Activated CD4-positive, alpha-beta T cell treated with anti-CD3 and anti-CD28 coated beads, Interleukin-2, amount 50 U/mL, for 16 hours (primary cell): ENCODE data around the gene NANOS2.

Experiments used
- DNase-seq: peaks from one replicate; pipeline ENCODE4 v3.0.0-alpha.2; 2020

NANOS2 gene

DNA sequence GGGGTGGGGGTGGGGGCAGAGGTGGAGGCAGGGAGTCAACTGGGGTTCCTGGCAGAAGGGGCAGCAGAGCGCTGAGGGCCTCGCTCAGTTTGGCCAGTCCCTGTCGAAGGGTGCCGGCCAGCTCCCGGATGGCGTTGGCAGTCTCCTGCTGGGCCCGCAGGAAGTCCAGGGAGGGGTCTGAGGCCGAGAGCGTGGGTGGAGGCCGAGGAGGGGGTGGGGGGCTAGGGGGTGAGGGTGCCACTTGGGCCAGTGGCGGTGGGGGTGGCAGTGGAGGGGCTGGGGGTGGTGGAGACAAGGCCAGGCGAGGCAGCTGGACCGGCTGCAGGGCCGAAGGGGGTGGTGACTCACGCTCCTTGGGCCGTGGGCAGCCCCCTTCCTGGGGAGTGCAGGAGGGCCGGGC is 23.7 kb downstream of the NANOS2 start:
- no peak for DNase-seq

DNA sequence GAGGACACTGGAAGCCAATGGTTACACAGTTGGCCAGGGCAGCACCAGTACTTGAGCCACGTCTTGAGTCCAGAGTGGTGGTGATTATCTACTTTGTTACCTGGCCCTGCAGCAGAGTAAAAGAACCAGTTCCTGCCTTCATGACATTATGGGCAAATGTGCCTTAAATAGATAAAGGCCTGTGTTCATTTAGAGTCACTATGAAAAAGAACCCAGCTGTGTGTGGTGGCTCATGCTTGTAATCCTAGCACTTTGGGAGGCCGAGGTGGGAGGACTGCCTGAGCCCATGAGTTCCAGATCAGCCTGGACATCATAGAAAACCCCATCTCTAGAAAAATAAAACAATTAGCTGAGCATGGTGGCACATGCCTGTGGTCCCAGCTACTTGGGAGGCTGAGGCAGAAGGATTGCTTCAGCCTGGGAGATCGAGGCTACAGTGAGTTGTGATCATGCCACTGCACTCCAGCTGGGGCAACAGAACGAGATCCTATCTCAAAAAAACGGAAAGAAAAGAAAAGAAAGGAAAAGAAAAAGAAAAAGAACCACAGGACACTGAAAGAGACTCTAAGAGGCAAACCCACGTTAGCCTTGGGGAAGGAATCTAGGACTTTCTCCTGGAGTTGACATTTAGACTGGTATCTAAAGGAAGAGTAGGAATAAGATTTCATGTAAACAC is 25.2 kb downstream of the NANOS2 start:
- no peak for DNase-seq

DNA sequence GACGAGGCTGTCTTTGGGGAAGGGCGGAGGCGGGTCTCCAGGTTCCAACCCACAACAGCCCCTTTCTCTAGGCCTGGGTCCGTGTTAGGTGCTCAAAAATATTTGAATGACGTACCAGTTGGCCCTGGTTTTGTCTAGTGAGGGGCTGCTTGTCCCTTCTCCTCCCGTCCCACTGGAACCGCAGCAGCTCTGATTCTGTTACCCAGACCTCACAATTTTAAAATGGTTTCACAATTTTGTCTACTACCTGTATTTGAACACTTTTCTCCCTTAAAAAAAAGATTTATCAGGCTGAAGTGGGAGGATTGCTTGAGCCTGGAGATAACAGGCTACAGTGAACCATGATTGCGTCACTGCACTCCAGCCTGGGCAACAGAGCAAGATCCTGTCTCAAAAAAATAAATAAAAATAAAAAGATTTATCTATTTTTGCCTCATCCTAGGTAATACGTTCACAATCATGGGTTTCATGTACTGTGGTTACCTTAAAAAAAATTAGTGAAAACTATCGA is 27.3 kb downstream of the NANOS2 start:
- no peak for DNase-seq

DNA sequence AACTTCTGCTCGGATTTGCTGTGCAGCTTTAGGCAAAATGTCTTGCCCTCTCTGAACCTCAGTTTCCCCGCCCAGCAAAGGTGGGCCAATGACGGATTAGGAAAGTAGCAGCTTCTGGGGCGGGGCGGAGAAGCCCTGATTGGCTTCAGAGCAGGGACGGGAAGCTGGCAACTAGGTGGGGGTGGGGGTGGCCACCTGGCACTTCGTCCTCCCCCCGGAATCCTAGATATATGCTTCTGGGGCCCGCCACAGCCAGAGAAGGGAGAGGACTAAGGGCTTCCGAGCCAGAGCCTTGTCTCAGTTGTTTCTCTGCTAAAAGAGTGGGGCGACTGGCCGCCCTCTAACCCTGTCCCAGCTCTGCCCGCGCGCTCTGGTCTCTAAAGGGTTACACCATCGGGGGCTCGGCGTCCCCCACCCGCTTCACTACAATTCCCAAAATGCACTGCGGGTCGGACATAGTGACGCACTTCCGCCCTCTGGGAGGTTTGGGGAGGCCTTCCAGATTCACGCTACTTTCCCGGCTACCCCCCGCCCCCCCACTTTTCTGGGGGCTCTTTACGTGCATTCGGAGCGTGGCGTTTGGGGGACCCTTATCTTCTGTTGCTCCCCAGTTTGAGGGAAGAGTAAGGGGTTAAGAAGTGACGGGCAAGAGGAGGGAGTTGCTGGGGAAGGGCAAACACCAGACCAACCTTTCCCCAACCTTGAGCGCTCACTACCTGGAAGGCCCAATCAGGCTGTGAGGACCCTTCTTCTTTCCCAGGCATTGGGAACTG is 28.0 kb downstream of the NANOS2 start:
- DNase-seq: peak; percentile 95

DNA sequence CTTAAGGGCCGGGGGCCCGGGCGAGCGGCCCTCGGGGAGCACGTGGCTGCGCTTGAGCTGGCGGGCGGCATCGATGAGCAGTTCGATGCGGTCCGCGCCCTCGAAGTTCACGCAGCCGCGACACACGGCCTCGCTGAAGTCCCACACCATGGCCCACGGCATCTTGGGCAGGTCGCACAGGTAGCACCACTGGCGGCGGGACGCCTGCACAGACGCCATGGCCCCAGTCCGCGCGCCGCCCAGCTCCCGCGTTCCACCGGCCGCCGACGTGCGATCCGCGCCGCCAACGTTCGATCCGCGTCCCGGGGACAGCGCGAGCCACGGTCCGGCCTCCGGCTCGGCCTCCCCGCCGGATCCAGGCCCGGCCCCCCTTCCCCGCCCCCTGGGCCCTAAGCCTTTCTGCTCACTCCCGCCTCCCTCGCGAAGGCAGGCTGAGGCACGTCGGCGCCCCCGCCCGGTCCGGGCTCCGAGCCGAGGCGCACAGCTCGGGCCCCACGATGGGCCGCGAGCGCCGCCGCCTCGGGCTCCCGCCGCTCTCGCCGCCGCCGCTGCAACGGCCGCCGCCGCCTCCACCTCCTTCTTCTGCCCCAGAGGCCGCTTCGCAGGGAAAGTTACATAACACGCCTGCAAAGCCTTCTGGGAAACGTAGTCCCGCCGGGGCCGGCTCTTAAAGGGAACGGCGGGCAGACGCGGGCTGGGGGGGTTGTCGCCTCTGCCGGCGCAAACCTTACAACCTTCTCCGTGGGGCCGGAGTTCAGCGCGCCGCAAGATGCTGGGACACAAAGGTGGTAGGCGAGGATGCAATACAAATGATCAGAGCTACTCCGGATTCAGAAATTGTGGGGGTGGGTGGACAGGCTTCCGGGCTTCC is 28.8 kb downstream of the NANOS2 start, which contains the start of gene IRF2BP1:
IRF2BP1 (minus strand) TSS at position 586 of the 871 bp plus-strand sequence; CDS start at position 219, 367 bp downstream.
- peak; percentile 92 for DNase-seq

DNA sequence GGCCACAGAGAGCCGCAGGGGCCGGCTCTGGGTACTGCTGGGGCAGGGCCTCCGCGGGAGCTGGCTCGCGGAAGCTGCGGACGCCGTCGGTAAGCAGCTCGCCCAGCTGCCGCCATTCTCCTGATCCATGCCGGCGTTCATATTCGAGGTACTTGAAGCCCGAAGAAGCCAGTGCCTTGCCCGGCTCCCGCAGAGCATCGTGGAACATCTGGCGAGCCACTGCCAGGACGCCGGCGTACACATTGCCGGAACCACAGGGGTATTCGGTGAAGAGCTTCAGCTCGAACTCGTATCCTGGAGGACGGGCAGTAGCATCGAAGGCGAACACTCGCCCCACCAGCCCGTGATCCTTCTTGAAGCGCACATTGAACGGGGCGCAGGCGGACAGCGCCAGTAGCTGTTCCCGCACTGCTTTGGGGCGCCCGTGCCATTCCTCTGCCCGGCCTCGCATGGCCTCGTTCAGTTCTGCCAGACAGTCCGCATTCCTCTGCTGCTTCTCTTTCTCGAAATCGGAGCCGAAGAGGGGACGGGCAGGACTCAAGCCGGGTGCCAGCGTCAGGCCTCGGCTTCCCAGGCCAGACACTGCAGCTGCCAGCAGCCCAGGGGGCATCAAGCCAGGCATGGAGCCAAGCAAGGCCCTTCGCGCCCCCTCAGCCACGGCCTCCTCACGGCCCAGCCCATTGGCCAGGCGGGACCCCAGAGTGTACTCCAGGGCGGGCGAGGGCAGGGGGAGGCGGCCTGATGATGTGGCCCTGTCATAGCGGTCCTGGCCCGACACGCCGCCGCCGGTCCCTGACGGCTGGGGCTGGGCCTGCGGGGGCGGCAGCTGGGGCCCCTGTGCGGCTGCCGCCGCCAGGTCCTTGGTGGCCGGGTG is 29.7 kb downstream of the NANOS2 start:
- no peak for DNase-seq

DNA sequence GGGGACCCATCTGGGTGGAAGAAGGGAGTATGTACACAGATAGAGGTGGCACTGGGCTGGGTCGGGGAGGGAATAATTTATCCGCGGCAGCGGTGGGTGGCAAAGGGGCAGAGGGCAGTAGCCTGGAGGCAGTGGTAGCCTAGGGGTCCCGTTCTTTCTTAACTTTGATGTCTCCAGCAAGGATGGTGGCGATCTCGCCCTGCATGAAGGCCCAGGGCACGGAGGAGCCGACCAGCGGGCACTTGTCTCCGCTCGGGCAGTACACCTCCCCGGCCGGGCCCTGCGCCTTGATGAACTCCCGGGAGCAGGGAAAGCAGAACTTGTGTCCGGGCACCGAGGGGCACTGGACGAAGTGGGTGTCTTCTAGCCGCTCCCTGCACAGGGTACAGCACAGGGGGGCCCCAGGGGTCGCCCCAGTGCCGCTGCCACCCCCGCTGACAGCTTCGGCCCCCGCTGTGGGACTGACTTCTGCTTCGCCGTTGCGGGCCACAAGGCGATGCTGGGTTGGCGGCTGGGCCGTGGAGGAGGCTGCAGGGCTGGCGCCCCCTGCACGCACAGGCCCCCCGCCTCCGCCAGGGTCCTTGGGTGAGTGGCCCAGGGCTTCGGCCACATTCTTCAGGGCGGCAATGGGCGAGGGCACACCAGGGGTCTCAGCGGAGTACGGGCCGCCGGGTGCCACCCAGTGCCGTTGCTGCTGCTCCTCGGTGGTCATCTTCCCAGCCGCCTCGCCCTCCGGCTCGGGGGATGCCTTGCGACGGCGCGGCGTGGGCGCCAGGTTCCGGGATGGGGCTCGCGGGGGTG is 30.5 kb downstream of the NANOS2 start:
- no peak for DNase-seq

DNA sequence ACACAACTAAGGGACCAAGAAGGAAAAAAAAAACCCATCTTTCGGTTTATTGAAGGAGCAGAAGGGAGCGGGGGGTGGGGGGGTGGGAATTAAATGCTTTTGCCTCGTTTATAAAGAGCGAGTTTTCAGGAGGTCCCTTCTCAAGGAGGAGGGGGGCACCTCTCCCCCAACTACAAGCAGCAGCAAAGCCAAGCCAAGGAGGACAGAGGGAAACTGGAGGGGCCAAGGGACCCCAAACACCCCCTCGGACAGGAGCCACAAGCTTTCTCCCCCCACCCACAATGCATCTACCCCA is 31.0 kb downstream of the NANOS2 start:
- DNase-seq: no peak

DNA sequence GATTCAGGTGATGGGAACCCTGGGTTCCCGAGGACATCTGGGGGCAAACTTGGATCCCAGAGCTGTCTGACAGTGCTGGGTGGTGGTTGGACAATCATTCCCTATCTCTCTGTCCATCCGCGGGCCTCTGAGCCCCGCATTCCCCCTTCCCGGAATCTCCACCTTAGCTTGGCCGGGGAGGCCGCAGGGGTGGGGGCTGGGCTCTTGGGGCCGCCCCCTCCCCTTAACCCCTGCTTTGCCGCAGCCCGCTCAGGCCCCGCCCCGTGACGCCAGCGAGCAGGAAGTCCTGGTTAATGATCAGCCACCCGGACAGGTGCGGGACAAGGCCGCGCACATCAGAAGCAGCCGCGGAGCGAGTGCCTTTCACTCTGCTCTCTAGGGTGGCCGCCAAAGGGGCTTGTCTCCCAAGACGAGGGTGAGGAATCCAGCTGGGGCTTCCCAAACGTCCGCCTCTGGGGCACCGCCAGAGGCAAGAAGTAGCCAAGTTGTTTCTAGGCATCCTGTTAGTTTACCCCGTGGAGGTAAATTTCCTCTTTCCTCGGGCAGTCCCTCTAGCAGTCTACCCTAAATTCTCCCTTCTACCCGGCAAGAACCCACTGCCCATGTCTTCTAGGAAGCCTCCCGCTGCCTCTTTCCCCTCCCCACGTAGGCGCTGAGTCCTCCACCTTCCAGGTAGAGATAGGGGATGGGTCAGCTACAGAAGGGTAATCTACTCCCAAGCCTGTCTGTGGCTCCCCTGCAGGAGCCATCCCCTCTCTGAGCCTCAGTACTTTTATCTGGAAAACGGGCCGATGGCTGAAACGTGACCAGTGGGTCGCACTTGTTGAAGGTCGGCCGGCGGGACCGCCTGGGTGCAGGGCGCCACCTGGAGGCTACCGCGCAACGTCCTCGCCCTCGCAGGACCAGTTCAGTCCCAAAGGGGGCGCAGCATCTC is 31.7 kb downstream of the NANOS2 start:
- DNase-seq: peak; percentile 89

DNA sequence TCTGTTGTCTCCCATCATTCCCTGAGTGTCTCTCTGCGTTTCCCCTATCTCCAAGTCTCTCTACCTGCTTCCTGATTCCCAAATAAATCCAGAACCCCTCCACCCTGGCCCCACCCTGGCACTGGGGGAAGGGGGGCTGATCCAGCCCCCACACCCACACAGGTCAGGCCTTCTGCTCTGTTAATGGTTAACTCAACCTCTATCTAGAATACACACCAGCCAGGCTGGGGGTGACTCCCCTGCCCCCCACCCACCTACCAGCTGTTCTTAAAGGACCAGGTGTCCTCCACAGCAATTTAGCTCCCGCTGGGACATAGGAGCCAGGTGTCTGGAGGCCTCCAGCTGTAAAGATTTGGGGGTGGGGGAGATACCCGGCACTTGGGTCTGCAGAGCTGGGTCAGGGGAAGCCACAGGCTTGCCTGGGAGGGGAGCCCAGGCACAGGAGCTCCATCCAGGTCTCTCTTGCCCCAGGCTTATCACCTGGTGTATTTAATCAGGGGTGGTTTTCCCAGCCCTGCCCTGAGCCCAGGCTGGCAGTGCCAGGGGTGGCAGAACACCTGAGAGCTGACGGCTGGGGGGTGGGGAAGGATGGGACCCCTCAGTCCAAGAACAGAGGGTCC is 32.6 kb downstream of the NANOS2 start:
- DNase-seq: no peak

DNA sequence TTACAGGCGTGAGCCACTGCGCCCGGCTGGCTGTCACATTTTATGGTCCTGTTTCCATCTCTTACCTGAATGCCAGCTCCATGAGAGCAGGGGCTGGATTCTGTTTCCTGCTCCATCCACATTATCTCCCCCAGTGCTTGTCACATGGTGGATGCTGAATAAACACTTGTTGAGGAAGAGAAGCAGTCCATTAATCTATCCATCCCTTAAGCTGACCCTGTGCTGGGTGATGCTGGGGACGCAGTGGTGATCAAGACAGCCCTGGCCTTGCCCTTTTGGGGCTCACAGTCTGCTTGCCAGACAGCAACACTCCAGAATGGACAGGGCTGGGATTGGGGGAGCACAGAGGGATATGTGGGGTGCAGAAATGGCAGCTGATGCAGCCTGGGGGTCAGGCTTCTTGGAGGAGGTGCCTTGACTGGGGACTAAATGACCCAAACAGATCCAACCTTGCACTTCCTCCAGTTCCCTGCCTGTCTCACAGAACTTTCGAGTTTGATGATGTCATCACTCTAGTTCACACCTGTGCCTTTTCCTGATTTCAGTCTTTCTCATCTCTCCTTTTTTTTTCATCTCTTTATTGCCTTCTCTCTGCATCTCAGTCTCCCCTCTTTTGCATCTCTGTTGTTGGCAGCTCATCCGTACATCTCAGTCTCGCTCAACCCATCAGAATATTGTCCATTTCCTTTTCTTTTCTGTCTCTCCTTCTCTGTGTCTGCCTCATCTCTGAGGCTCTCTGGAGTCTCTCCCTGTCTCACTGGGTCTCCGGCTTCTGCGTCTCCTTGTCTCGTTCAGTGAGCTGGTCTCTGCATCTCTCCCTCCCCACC is 33.3 kb downstream of the NANOS2 start:
- DNase-seq: peak; percentile 35

DNA sequence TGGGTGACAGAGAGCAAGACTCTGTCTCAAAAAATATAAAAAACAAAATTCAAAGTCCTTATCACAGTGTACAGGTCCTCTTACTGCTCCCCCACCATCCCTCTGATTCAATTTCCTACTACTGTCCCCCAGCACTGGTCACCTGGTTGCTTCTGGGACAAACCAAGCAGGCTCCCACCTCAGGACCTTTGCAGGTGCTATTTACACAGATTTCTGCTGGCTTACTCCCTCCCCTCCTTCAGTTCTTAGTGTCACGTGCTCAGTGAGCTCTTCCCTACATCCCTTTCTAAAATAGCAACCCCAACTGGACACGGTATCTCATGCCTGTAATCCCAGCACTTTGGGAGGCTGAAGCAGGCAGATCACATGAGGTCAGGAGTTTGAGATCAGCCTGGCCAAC is 34.6 kb downstream of the NANOS2 start:
- DNase-seq: no peak

DNA sequence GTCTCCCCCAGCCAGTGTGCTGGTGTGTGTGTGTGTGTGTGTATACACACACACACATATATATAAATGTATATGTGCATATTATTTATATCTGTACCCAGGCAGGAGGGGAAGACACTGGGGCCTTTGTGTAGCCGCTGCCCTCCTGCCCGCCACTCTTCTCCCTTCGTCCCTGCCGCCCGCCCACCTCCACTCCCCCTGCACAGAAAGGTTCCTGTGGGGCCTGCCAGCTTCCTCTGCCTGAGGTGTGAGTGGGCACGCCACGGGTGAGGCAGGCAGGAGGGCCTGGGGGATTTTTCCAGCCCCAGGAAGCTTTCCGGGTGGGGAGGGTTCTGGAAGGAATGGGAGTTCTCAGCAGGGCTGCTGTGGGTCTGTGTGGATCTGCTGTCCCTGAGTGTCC is 35.5 kb downstream of the NANOS2 start:
- no peak for DNase-seq

DNA sequence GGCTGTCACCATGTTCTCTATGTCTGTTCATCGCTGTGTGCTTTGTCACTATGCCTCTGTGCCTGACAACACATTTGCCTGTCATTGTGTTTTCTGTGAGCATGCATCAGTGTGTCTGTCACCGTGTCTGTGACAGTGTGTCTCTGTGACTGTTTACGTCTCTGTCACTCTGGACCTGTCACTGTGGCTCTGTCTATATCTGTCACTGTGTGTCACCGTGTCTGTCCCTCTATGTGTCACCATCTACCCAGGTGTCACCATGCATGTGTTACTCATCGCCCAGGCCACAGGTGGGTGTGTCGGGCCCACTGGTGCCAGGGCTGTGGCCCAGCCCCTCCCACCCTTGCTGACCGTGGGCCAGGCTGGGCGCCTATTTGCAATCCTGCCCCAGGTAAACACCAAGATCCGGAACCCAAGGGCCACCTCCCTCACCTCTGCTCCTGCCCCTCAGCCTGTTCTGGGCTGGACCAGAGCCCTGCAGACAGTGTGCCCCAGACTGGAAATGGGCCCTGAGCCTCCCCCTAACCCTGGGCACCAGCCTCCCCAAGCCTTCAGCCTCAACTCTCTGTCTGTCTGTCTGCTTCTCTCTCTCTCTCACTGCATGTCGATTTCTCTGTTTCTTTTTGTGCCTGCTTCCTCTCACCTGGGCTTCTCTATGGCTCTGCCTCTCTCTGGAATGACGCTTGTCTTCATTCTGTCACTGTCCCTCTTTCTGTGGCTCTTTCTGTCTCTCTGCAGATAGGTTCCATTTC is 36.4 kb downstream of the NANOS2 start:
- no peak for DNase-seq

DNA sequence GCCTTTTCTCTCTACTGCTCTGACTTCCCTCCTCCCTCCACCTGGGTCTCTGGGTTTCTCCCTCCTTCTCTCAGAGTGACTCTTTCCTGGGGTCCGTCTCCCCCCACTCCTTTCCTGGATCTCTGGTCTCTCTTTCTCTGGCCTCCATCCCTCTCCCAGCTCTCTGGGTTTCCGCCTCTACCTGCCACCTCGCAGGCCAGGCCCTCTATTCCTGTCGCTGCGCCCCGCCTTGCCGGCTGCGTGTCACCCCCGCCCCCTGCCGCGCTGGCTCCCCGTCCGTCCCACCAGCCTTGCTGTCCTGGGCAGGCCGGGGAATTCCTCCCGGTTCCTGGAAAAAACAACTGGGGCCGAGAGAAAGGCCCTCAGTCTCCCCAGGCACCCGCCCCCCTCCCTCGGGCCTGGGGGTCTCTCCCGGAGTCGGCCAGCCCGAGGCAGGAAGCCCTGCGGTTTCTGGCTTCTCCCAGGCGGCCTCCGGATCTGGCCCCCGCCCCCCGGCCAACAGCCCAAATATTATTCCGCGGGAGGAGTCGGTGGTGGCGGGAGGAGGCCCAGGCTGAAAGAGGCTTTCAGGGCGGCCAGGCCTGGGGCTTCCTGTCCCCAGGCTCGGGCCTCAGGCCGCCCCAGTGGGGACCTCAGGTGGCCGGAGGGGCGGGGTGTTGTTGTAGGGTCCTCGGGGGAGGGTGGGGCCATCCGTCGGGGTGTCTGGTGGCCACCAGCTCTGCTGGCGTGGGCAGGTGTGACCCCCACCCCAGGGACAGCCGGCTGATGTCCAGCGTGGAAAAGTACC is 38.0 kb downstream of the NANOS2 start:
- no peak for DNase-seq

DNA sequence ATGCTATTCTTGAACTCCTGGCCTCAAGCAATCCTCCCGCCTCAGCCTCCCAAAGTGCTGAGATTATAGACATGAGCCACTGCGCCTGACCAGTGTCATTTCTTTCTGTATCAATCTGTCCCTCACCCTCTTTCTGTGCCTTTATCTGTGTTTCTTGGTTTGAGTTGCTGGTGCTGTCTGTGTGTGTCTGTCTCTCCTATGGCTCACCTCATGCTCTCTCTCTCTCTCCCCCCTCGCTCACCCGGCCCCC is 38.5 kb downstream of the NANOS2 start:
- peak; percentile 52 for DNase-seq

DNA sequence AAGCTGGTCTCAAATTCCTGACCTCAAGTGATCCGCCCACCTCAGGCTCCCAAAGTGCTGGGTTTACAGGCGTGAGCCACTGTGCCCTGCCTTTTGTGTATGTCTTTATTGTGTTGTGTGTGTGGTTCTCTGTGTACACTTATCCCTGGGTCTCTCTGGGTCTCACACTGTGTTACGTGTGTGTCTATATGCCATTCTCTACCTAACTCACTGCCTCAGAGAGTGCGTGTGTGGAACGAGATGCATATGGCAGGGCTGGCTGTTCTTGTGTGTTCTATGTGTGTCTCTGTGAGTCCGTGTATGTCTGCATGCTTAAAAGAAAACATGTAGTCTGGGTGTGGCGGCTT is 40.0 kb downstream of the NANOS2 start:
- no peak for DNase-seq

DNA sequence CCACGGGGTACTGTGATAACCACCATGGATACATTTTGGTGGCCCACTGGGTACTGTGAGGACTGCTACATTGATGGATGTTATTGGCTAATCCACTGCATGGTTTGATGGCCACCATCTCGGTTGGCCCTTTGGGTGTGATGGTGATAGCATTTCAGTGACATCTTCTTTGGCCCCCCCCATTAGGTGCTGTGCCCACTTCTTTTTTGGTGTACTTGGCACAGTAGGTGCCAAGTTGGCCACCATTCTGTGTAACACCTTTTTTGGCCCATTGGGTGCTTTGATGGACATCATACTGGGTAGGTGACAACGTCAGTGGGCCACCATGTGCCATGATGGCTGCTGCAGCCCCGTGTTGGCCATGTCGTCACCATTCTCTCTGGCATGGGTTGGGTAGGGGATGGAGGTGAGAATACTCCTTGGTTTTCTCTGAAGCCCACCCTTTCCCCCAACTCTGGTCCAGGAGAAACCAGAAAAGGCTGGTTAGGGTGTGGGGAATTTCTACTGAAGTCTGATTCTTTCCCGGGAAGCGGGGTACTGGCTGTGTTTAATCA is 41.3 kb downstream of the NANOS2 start:
- DNase-seq: no peak
